Mesothelial cell of epicardium (in vitro differentiated cells): Measurements from ENCODE around the gene SLC14A1. TPM values are rescaled to one million over a fixed set of nuclear protein-coding genes. Genes with fewer than 3 reads are reported as not detected.

Experiments used
- DNase-seq, 2 experiments: peaks; one replicate each; pipeline ENCODE4 v3.0.0; 2021; ENCODE audit warnings: low spot score in 2 of 2; ENCODE audit not compliant: unreplicated experiment in 2 of 2
- H3K27ac Mint-ChIP-seq: 2 replicates; pipeline ENCODE4 v1.8.0; 2021; ENCODE audit warnings: mixed read lengths
- H3K27me3 Mint-ChIP-seq: 2 replicates; pipeline ENCODE4 v1.8.0; 2021; ENCODE audit warnings: low read depth, mixed read lengths
- H3K36me3 Mint-ChIP-seq: 2 replicates; pipeline ENCODE4 v1.8.0; 2021; ENCODE audit warnings: mixed read lengths
- H3K4me1 Mint-ChIP-seq: 2 replicates; pipeline ENCODE4 v1.8.0; 2021; ENCODE audit warnings: mixed read lengths
- H3K4me3 Mint-ChIP-seq: 2 replicates; pipeline ENCODE4 v1.8.0; 2021; ENCODE audit warnings: mild to moderate bottlenecking, moderate library complexity, mixed read lengths
- H3K9me3 Mint-ChIP-seq: 2 replicates; pipeline ENCODE4 v1.8.0; 2021; ENCODE audit warnings: mixed read lengths
- CTCF ChIP-seq: fragments of 200-600 bp; sonication (generic); IDR thresholded peaks from one replicate; pipeline ENCODE4 v1.5.0; 2021; ENCODE audit warnings: antibody characterized with exemption; ENCODE audit not compliant: unreplicated experiment
- total RNA-seq: library from RNA; stranded (reverse); gene quantifications from 3 replicates; pipeline ENCODE4 v1.2.1, GENCODE V29; 2021

Gene SLC14A1
- total RNA-seq, 1 donor from 2014 or later, result not detected

GRCh38 chr18:45739268-45739667, 15.3 kb downstream of the SLC14A1 start:
- H3K4me3 Mint-ChIP-seq, result no peak overlapping the region
- no peaks in the 10 kb centered on the region for H3K9me3 Mint-ChIP-seq
- no peaks in the 10 kb centered on the region for H3K4me1 Mint-ChIP-seq
- no peak for TF ChIP-seq CTCF
- no peak overlapping the region for H3K27ac Mint-ChIP-seq
- no peaks in the 10 kb centered on the region for H3K36me3 Mint-ChIP-seq
- H3K27me3 Mint-ChIP-seq, result peaks cover 15% of the 10 kb centered on the region
- no peak for DNase-seq

GRCh38 chr18:45739848-45740247, 15.9 kb downstream of the SLC14A1 start:
- Mint-ChIP-seq H3K36me3 (no peaks in the 10 kb centered on the region), H3K9me3 (no peaks in the 10 kb centered on the region), H3K27ac (no peak overlapping the region), H3K4me3 (no peak overlapping the region), H3K4me1 (no peaks in the 10 kb centered on the region), H3K27me3 (peaks cover 12% of the 10 kb centered on the region)
- no peak for DNase-seq
- no peak for TF ChIP-seq CTCF

- Mint-ChIP-seq H3K4me1 (peaks cover 7% of the 10 kb centered on the region), H3K9me3 (no peaks in the 10 kb centered on the region), H3K4me3 (no peak overlapping the region), H3K27me3 (peaks cover 12% of the 10 kb centered on the region), H3K36me3 (no peaks in the 10 kb centered on the region), H3K27ac (no peak overlapping the region)
- TF ChIP-seq CTCF, result no peak
- DNase-seq, result no peak
Observed at GRCh38 chr18:45741056-45741455, 17.1 kb downstream of the SLC14A1 start.

- peaks cover 3% of the 10 kb centered on the region for H3K27me3 Mint-ChIP-seq
- peaks cover 12% of the 10 kb centered on the region for H3K4me1 Mint-ChIP-seq
- H3K36me3 Mint-ChIP-seq, result no peaks in the 10 kb centered on the region
- H3K27ac Mint-ChIP-seq, result no peak overlapping the region
- no peak for TF ChIP-seq CTCF
- no peak overlapping the region for H3K4me3 Mint-ChIP-seq
- no peak for DNase-seq
- no peaks in the 10 kb centered on the region for H3K9me3 Mint-ChIP-seq
Observed at GRCh38 chr18:45745817-45746461, 22.0 kb downstream of the SLC14A1 start.

- Mint-ChIP-seq H3K9me3 (no peaks in the 10 kb centered on the region), H3K27ac (no peak overlapping the region), H3K36me3 (no peaks in the 10 kb centered on the region), H3K4me3 (no peak overlapping the region), H3K27me3 (no peaks in the 10 kb centered on the region), H3K4me1 (peaks cover 12% of the 10 kb centered on the region)
- no peak for TF ChIP-seq CTCF
- DNase-seq, result no peak
Observed at GRCh38 chr18:45748501-45748900, 24.5 kb downstream of the SLC14A1 start.
